Esophagus muscularis mucosa (tissue), 4 donors: ENCODE data around the gene CD46. TPM values are rescaled to one million over a fixed set of nuclear protein-coding genes. Genes with fewer than 3 reads are reported as not detected.
A peak's percentile ranks its signal among the peaks of the same experiment; 100 is the strongest.

Source experiments
- DNase-seq: peaks from one replicate; pipeline ENCODE4 v3.0.0-alpha.2; 2017; ENCODE audit errors: extremely low spot score
- H3K27ac ChIP-seq, 4 donors: fragments of 200-600 bp; sonication (generic); replicated peaks in 1 of 4; 1 replicate in 3 of 4; 2 replicates in 1 of 4; pipeline ENCODE4 v1.5.1; 2016 to 2019; ENCODE audit warnings: mild to moderate bottlenecking in 1 of 4
- H3K27me3 ChIP-seq, 4 donors: fragments of 200-600 bp; sonication (generic); one replicate each; pipeline versions ENCODE4 v1.5.1 to v1.6.0; 2016 to 2019
- H3K36me3 ChIP-seq, 4 donors: fragments of 200-600 bp; sonication (generic); one replicate each; pipeline ENCODE4 v1.5.1; 2016 to 2019
- H3K4me1 ChIP-seq, 4 donors: fragments of 200-600 bp; sonication (generic); one replicate each; pipeline ENCODE4 v1.5.1; 2016 to 2019
- H3K4me3 ChIP-seq, 4 donors: fragments of 200-600 bp; sonication (generic); 1 replicate in 2 of 4; 2 replicates in 2 of 4; pipeline ENCODE4 v1.5.1; 2016 to 2019; ENCODE audit warnings: mild to moderate bottlenecking in 4 of 4, moderate library complexity in 1 of 4
- H3K9me3 ChIP-seq, 4 donors: fragments of 200-600 bp; sonication (generic); 1 replicate in 3 of 4; 2 replicates in 1 of 4; pipeline ENCODE4 v1.5.1; 2016 to 2019
- CTCF ChIP-seq, 3 experiments: fragments of 200-600 bp in 2 of 3; fragments of 450-650 bp in 1 of 3; sonication (generic) in 2 of 3; IDR thresholded peaks; one replicate each; pipeline ENCODE4 v1.5.1; 2017 to 2019; ENCODE audit warnings: antibody characterized with exemption in 3 of 3, mild to moderate bottlenecking in 2 of 3, moderate library complexity in 1 of 3
- EP300 ChIP-seq: sonication (generic); formaldehyde crosslinking; IDR thresholded peaks from one replicate; pipeline ENCODE4 v1.6.1; 2017; ENCODE audit warnings: antibody characterized with exemption
- POLR2A ChIP-seq: fragments of 450-650 bp; IDR thresholded peaks from one replicate; pipeline ENCODE4 v1.6.1; 2017; ENCODE audit warnings: antibody characterized with exemption, moderate library complexity, mild to moderate bottlenecking, low read depth
- POLR2AphosphoS5 ChIP-seq, 2 donors: sonication (generic); formaldehyde crosslinking; IDR thresholded peaks; one replicate each; pipeline ENCODE4 v1.6.1; 2017; ENCODE audit warnings: antibody characterized with exemption in 2 of 2
- WGBS: methylation state at CpG from one replicate; pipeline ENCODE4 v1.1.5; 2018; 5-methylcytosine and 5-hydroxymethylcytosine counted together
- intact Hi-C: fragments of 100-400 bp; cut with DNase I; formaldehyde crosslinking; loops from one replicate; pipeline ENCODE4 v1.15.1; 2023
- total RNA-seq, 4 donors: library from RNA; depleted of rRNA; stranded (reverse); fragments of >200 nt; gene quantifications; one replicate each; pipeline versions ENCODE4 v1.1.0 to v1.2.1, GENCODE V29; 2016

Gene CD46
- total RNA-seq, 4 donors from 2014 or later = 65.6 to 86.4 (median 69.2) TPM

GRCh38 chr1:207801819-207802218, 50.0 kb downstream of the CD46 start:
- DNase-seq = peak; percentile 81
- Histone ChIP-seq H3K27me3 (no peaks in the 10 kb centered on the region), H3K27ac (peak overlapping the region in 2 of 4 donors; percentile 5 to 39), H3K4me3 (no peak overlapping the region), H3K4me1 (peaks cover 44 to 53% (median 46%) of the 10 kb centered on the region in 4 donors), H3K36me3 (peaks cover 42 to 73% (median 69%) of the 10 kb centered on the region in 4 donors), H3K9me3 (no peaks in the 10 kb centered on the region)
- no peak for TF ChIP-seq EP300
- no peak for TF ChIP-seq POLR2AphosphoS5 (IDR thresholded peaks at IDR 0.05)
- TF ChIP-seq POLR2A = no peak
- TF ChIP-seq CTCF (IDR thresholded peaks at IDR 0.05) = no peak
- WGBS = 79% methylated on average over 12 of the region's 12 CpGs
- intact Hi-C loops = no loop called here

GRCh38 chr1:207803678-207804077, 51.8 kb downstream of the CD46 start:
- H3K36me3 ChIP-seq = peaks cover 61 to 92% (median 85%) of the 10 kb centered on the region in 4 donors
- intact Hi-C loops = no loop called here
- TF ChIP-seq POLR2AphosphoS5 (IDR thresholded peaks at IDR 0.05) (peak in 1 of 2 donors; percentile 25), POLR2A (no peak), EP300 (no peak), CTCF (IDR thresholded peaks at IDR 0.05) (no peak)
- peaks cover 56 to 61% (median 59%) of the 10 kb centered on the region in 4 donors for H3K4me1 ChIP-seq
- H3K27ac ChIP-seq = peak overlapping the region; percentile 97 to 99 (median 98)
- DNase-seq = peak; percentile 84
- H3K9me3 ChIP-seq = no peaks in the 10 kb centered on the region
- H3K4me3 ChIP-seq = no peak overlapping the region
- no peaks in the 10 kb centered on the region for H3K27me3 ChIP-seq
- 83% methylated on average over 9 of the region's 9 CpGs for WGBS

- 78% methylated on average over 5 of the region's 5 CpGs for WGBS
- H3K36me3 ChIP-seq = peaks cover 71 to 100% (median 92%) of the 10 kb centered on the region in 4 donors
Observed at GRCh38 chr1:207804721-207805468, 53.0 kb downstream of the CD46 start.

GRCh38 chr1:207805841-207806421, 54.1 kb downstream of the CD46 start:
- H3K27me3 ChIP-seq = no peaks in the 10 kb centered on the region
- TF ChIP-seq CTCF (IDR thresholded peaks at IDR 0.05) = no peak
- peak; percentile 91 for TF ChIP-seq POLR2AphosphoS5 (IDR thresholded peaks at IDR 0.05)
- TF ChIP-seq POLR2A = no peak
- peaks cover 76 to 82% (median 78%) of the 10 kb centered on the region in 4 donors for H3K4me1 ChIP-seq
- intact Hi-C loops = no loop called here
- no peaks in the 10 kb centered on the region for H3K9me3 ChIP-seq
- H3K27ac ChIP-seq = peak overlapping the region; percentile 97 to 99 (median 98)
- no peak overlapping the region for H3K4me3 ChIP-seq
- DNase-seq = peak; percentile 94
- peaks cover 74 to 100% (median 93%) of the 10 kb centered on the region in 4 donors for H3K36me3 ChIP-seq
- WGBS = 37% methylated on average over 4 of the region's 5 CpGs

More at GRCh38 chr1:207804721-207805468, 53.0 kb downstream of the CD46 start:
- Histone ChIP-seq H3K4me3 (no peak overlapping the region), H3K9me3 (no peaks in the 10 kb centered on the region), H3K27me3 (no peaks in the 10 kb centered on the region), H3K27ac (peak overlapping the region; percentile 97 to 99 (median 98)), H3K4me1 (peaks cover 68 to 74% (median 71%) of the 10 kb centered on the region in 4 donors)
- peak; percentile 55 for DNase-seq
- TF ChIP-seq POLR2AphosphoS5 (IDR thresholded peaks at IDR 0.05) (no peak), EP300 (no peak), CTCF (IDR thresholded peaks at IDR 0.05) (no peak), POLR2A (no peak)
- intact Hi-C loops = no loop called here
